Measurements from ENCODE around the gene LYZL1. TPM values are rescaled to one million over a fixed set of nuclear protein-coding genes. Genes with fewer than 3 reads are reported as not detected.

The LYZL1 gene
- total RNA-seq, 6 donors from 2014 or later = not detected

DNA sequence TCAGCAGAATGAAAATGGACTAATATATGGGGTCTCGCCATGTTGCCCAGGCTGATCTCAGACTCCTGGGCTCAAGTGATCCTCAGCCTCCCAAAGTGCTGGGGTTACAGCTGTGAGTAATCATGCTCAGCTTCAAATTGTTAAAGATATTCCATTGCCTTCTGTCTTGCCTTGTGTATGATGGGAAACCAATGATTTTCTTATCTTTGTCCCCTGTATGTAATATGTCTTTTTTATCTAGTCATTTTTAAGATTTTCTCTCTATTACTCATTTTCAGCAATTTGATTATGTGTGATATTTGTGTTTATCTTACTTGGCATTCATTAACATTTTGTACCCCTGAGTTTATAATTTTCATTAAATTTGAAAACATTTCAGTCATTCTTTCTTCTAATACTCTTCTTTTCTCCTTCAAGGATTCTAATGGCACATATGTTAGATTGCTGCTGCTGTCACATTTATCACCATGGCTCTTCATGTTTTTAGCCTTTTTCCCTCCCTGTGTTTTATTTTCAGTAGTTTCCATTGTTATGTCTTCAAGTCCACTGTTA is 12.6 kb downstream of the LYZL1 start:
- no peaks in the 10 kb centered on the region for H3K36me3 ChIP-seq
- H3K4me1 ChIP-seq = peaks cover 0 to 8% (median 0%) of the 10 kb centered on the region in 4 donors
- no peak overlapping the region for H3K27ac ChIP-seq
- 80 to 100% methylated on average over 1 of the region's 1 CpG for WGBS, 2 donors
- no peak for TF ChIP-seq POLR2AphosphoS5 (IDR thresholded peaks at IDR 0.05)
- TF ChIP-seq, protein P1, sequence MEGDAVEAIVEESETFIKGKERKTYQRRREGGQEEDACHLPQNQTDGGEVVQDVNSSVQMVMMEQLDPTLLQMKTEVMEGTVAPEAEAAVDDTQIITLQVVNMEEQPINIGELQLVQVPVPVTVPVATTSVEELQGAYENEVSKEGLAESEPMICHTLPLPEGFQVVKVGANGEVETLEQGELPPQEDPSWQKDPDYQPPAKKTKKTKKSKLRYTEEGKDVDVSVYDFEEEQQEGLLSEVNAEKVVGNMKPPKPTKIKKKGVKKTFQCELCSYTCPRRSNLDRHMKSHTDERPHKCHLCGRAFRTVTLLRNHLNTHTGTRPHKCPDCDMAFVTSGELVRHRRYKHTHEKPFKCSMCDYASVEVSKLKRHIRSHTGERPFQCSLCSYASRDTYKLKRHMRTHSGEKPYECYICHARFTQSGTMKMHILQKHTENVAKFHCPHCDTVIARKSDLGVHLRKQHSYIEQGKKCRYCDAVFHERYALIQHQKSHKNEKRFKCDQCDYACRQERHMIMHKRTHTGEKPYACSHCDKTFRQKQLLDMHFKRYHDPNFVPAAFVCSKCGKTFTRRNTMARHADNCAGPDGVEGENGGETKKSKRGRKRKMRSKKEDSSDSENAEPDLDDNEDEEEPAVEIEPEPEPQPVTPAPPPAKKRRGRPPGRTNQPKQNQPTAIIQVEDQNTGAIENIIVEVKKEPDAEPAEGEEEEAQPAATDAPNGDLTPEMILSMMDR (IDR thresholded peaks at IDR 0.05) = no peak
- H3K27me3 ChIP-seq = no peaks in the 10 kb centered on the region
- ATAC-seq (ENCODE audit: low FRiP score in 2 of 2) = no peak
- DNase-seq = no peak
- no peak overlapping the region for H3K4me3 ChIP-seq
- peaks cover 4 to 15% (median 8%) of the 10 kb centered on the region in 4 donors for H3K9me3 ChIP-seq

GRCh38 chr10:29302499-29302898 is 13.6 kb downstream of the LYZL1 start:
- 94 to 95% methylated on average over 10 of the region's 10 CpGs for WGBS, 2 donors

GRCh38 chr10:29304264-29304994 is 15.6 kb downstream of the LYZL1 start:
- peak; percentile 67 to 92 for ATAC-seq (ENCODE audit: low FRiP score in 2 of 2)

More at GRCh38 chr10:29302499-29302898, 13.6 kb downstream of the LYZL1 start:
- no peak overlapping the region for H3K4me3 ChIP-seq
- DNase-seq (no peak), ATAC-seq (ENCODE audit: low FRiP score in 2 of 2) (no peak)
- peaks cover 2 to 15% (median 8%) of the 10 kb centered on the region in 4 donors for H3K9me3 ChIP-seq
- TF ChIP-seq POLR2AphosphoS5 (IDR thresholded peaks at IDR 0.05) (no peak), EP300 (IDR thresholded peaks at IDR 0.05) (no peak), POLR2A (IDR thresholded peaks at IDR 0.05) (no peak)
- TF ChIP-seq, protein P1 (IDR thresholded peaks at IDR 0.05) = no peak
- H3K27ac ChIP-seq = no peak overlapping the region
- no peaks in the 10 kb centered on the region for H3K36me3 ChIP-seq
- no peaks in the 10 kb centered on the region for H3K27me3 ChIP-seq
- peaks cover 0 to 8% (median 0%) of the 10 kb centered on the region in 4 donors for H3K4me1 ChIP-seq

DNA sequence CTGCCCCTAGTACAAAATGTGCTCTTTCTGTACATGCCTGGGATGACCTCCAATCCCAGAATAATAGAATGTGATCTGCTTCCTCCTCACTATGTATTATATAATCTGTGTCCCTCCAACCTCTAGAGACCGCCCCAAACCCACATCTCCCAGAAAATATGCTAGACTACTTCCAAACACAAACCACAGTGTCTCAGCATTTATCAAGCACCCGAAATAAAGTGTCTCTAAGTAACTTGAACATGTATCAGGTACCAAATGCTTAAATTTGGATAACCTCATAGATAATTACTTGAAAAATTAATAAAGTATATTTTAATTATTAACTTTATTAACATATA is 16.1 kb downstream of the LYZL1 start:
- Histone ChIP-seq H3K9me3 (peaks cover 0 to 15% (median 8%) of the 10 kb centered on the region in 4 donors), H3K36me3 (no peaks in the 10 kb centered on the region), H3K27ac (no peak overlapping the region), H3K4me3 (no peak overlapping the region), H3K27me3 (no peaks in the 10 kb centered on the region), H3K4me1 (peaks cover 0 to 8% (median 0%) of the 10 kb centered on the region in 4 donors)
- no peak for ATAC-seq (ENCODE audit: low FRiP score in 2 of 2)
- 36 to 58% methylated on average over 2 of the region's 2 CpGs for WGBS, 2 donors
- TF ChIP-seq POLR2AphosphoS5 (IDR thresholded peaks at IDR 0.05) = no peak
- no peak for TF ChIP-seq EP300 (IDR thresholded peaks at IDR 0.05)
- TF ChIP-seq, protein P1 (IDR thresholded peaks at IDR 0.05) = no peak
- no peak for TF ChIP-seq POLR2A (IDR thresholded peaks at IDR 0.05)
- DNase-seq = no peak

More at GRCh38 chr10:29304264-29304994, 15.6 kb downstream of the LYZL1 start:
- WGBS, 2 donors = 15 to 17% methylated on average over 6 of the region's 6 CpGs
- Histone ChIP-seq H3K36me3 (no peaks in the 10 kb centered on the region), H3K4me1 (peaks cover 0 to 8% (median 0%) of the 10 kb centered on the region in 4 donors), H3K9me3 (peaks cover 0 to 15% (median 8%) of the 10 kb centered on the region in 4 donors), H3K27me3 (no peaks in the 10 kb centered on the region), H3K27ac (no peak overlapping the region), H3K4me3 (no peak overlapping the region)
- DNase-seq = no peak
- TF ChIP-seq, protein P1 (IDR thresholded peaks at IDR 0.05) = peak; percentile 63 to 78 (median 72)
- no peak for TF ChIP-seq POLR2A (IDR thresholded peaks at IDR 0.05)

Measured in upper lobe of left lung (tissue), 6 donors.